Parathyroid adenoma (tissue), 2 donors: ENCODE results near the gene MAN2A2.

Experiments
- H2AFZ ChIP-seq: fragments of 300-600 bp; sonication (generic); one replicate; pipeline ENCODE4 v1.7.0; 2017; ENCODE audit warnings: antibody characterized with exemption, mild to moderate bottlenecking
- H3K27ac ChIP-seq: fragments of 300-600 bp; sonication (generic); one replicate; pipeline ENCODE4 v1.7.0; 2017
- H3K27me3 ChIP-seq: fragments of 300-600 bp; sonication (generic); one replicate; pipeline ENCODE4 v1.7.0; 2017; ENCODE audit warnings: low read length; ENCODE audit not compliant: control insufficient read depth, insufficient read depth
- H3K36me3 ChIP-seq: fragments of 300-600 bp; sonication (generic); one replicate; pipeline ENCODE4 v1.7.0; 2017; ENCODE audit warnings: low read length; ENCODE audit not compliant: control insufficient read depth, insufficient read depth
- H3K4me1 ChIP-seq: fragments of 300-600 bp; sonication (generic); one replicate; pipeline ENCODE4 v1.7.0; 2017; ENCODE audit warnings: control low read depth
- H3K4me2 ChIP-seq: fragments of 300-600 bp; sonication (generic); one replicate; pipeline ENCODE4 v1.7.0; 2017; ENCODE audit warnings: low read length
- H3K4me3 ChIP-seq: fragments of 300-600 bp; sonication (generic); one replicate; pipeline ENCODE4 v1.7.0; 2017; ENCODE audit warnings: low read depth, low read length
- H3K79me2 ChIP-seq: fragments of 300-600 bp; sonication (generic); one replicate; pipeline ENCODE4 v1.7.0; 2017; ENCODE audit warnings: control low read depth
- H3K9ac ChIP-seq: fragments of 300-600 bp; sonication (generic); one replicate; pipeline ENCODE4 v1.7.0; 2017; ENCODE audit warnings: mild to moderate bottlenecking
- H3K9me3 ChIP-seq: fragments of 300-600 bp; sonication (generic); one replicate; pipeline ENCODE4 v1.7.0; 2017; ENCODE audit warnings: low read length; ENCODE audit not compliant: control insufficient read depth
- TF ChIP-seq, protein P1 (sequence below): fragments of 300-600 bp; sonication (generic); IDR thresholded peaks from one replicate; pipeline ENCODE4 v1.7.0; 2017; ENCODE audit warnings: antibody characterized with exemption, mild to moderate bottlenecking
- donor health status: primary hyperparathyroidism.

Gene MAN2A2

DNA sequence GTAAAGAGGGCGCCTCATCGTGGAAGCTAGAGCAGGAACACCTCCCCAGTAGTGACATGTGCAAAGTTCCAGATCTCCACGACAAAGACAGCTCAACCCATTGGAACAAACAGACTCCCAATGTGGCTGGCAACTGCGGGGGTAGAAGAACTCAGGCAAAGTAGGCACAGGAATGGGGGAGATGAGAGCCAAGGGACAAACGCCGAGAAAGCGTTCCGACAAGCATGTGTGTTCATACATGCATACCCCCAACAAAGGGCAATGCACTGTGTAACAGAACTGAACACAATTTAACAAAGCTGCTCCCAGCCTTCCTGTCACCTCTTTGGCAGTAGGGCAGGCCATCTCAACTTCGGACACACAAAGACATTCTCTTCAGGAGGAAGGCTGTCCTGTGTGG is 63.2 kb downstream of the MAN2A2 start:
- H3K79me2 ChIP-seq: no peaks in the 10 kb centered on the region
- no peak overlapping the region for H3K9ac ChIP-seq
- TF ChIP-seq, protein P1, sequence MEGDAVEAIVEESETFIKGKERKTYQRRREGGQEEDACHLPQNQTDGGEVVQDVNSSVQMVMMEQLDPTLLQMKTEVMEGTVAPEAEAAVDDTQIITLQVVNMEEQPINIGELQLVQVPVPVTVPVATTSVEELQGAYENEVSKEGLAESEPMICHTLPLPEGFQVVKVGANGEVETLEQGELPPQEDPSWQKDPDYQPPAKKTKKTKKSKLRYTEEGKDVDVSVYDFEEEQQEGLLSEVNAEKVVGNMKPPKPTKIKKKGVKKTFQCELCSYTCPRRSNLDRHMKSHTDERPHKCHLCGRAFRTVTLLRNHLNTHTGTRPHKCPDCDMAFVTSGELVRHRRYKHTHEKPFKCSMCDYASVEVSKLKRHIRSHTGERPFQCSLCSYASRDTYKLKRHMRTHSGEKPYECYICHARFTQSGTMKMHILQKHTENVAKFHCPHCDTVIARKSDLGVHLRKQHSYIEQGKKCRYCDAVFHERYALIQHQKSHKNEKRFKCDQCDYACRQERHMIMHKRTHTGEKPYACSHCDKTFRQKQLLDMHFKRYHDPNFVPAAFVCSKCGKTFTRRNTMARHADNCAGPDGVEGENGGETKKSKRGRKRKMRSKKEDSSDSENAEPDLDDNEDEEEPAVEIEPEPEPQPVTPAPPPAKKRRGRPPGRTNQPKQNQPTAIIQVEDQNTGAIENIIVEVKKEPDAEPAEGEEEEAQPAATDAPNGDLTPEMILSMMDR: no peak
- H3K36me3 ChIP-seq: no peaks in the 10 kb centered on the region
- H3K9me3 ChIP-seq: no peaks in the 10 kb centered on the region
- no peaks in the 10 kb centered on the region for H3K4me1 ChIP-seq
- H3K27me3 ChIP-seq: no peaks in the 10 kb centered on the region
- no peak overlapping the region for H3K4me2 ChIP-seq
- no peak overlapping the region for H3K27ac ChIP-seq
- H3K4me3 ChIP-seq: no peak overlapping the region
- H2AFZ ChIP-seq: no peak overlapping the region

GRCh38 chr15:90967206-90967605 is 64.1 kb downstream of the MAN2A2 start:
- no peak overlapping the region for H3K27ac ChIP-seq
- H2AFZ ChIP-seq: no peak overlapping the region
- H3K9ac ChIP-seq: no peak overlapping the region
- TF ChIP-seq, protein P1: no peak
- no peaks in the 10 kb centered on the region for H3K79me2 ChIP-seq
- H3K36me3 ChIP-seq: no peaks in the 10 kb centered on the region
- no peak overlapping the region for H3K4me2 ChIP-seq
- H3K4me1 ChIP-seq: no peaks in the 10 kb centered on the region
- no peak overlapping the region for H3K4me3 ChIP-seq
- H3K27me3 ChIP-seq: no peaks in the 10 kb centered on the region
- no peaks in the 10 kb centered on the region for H3K9me3 ChIP-seq

DNA sequence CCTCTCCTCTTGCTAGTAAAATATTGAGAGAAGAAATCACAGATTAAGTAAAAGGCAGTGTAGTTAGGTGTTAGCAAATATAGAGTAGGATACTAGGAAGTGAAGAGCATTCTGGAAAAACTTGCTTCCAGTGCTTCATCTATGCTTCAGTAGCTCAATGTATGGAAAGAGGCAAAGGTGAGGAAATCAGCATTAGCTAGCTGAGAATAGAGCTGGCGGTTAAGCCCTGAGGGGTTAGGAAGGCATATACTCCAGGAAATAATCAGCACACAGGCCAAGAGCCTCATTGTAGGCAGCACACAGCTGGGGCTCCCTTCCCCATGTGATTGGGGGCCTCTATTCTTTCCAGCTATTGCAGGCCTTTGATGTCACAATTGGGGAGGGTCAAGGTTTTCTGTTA is 65.3 kb downstream of the MAN2A2 start:
- Histone ChIP-seq H3K79me2 (no peaks in the 10 kb centered on the region), H3K36me3 (no peaks in the 10 kb centered on the region), H3K27me3 (no peaks in the 10 kb centered on the region), H3K4me1 (no peaks in the 10 kb centered on the region), H3K9ac (no peak overlapping the region), H3K27ac (no peak overlapping the region), H3K4me3 (no peak overlapping the region), H3K4me2 (no peak overlapping the region), H3K9me3 (no peaks in the 10 kb centered on the region), H2AFZ (no peak overlapping the region)
- TF ChIP-seq, protein P1: no peak

DNA sequence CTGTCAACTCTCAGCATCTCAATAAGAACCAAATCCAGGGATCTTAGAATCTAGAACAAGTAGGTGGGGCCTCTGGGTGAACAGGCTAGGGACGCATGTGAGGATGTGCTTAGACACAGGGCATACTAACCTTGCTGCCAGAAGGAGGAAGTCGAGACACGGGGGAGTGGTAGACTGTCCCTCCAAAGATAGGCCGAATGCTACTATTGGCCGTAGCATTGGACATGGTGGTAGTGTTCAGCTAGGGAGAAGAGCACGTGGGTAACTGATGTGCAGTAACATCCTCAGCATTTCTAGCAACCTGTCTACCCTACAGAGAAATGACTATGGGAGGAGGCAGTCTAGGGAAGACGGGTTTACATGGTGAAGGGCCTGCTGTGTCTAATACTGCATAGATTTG is 67.2 kb downstream of the MAN2A2 start:
- no peaks in the 10 kb centered on the region for H3K9me3 ChIP-seq
- no peaks in the 10 kb centered on the region for H3K27me3 ChIP-seq
- no peak overlapping the region for H3K4me3 ChIP-seq
- no peaks in the 10 kb centered on the region for H3K36me3 ChIP-seq
- H3K79me2 ChIP-seq: no peaks in the 10 kb centered on the region
- H3K4me1 ChIP-seq: no peaks in the 10 kb centered on the region
- H3K4me2 ChIP-seq: no peak overlapping the region
- no peak overlapping the region for H3K27ac ChIP-seq
- TF ChIP-seq, protein P1: no peak
- no peak overlapping the region for H3K9ac ChIP-seq
- no peak overlapping the region for H2AFZ ChIP-seq

GRCh38 chr15:90972133-90972532 is 69.0 kb downstream of the MAN2A2 start:
- H3K4me1 ChIP-seq: no peaks in the 10 kb centered on the region
- no peak overlapping the region for H3K9ac ChIP-seq
- H3K79me2 ChIP-seq: no peaks in the 10 kb centered on the region
- no peak overlapping the region for H2AFZ ChIP-seq
- no peak overlapping the region for H3K4me3 ChIP-seq
- H3K9me3 ChIP-seq: no peaks in the 10 kb centered on the region
- no peak overlapping the region for H3K27ac ChIP-seq
- TF ChIP-seq, protein P1: no peak
- H3K4me2 ChIP-seq: no peak overlapping the region
- no peaks in the 10 kb centered on the region for H3K36me3 ChIP-seq
- no peaks in the 10 kb centered on the region for H3K27me3 ChIP-seq
